HG03457 (cell line): Measurements from ENCODE around the gene TMEM108.

Source experiments
- ATAC-seq: cut with Tn5 transposase; IDR thresholded peaks from one replicate; pipeline ENCODE4 v1.9.1; 2021; ENCODE audit warnings: moderate number of reproducible peaks; ENCODE audit not compliant: unreplicated experiment

Gene TMEM108

DNA sequence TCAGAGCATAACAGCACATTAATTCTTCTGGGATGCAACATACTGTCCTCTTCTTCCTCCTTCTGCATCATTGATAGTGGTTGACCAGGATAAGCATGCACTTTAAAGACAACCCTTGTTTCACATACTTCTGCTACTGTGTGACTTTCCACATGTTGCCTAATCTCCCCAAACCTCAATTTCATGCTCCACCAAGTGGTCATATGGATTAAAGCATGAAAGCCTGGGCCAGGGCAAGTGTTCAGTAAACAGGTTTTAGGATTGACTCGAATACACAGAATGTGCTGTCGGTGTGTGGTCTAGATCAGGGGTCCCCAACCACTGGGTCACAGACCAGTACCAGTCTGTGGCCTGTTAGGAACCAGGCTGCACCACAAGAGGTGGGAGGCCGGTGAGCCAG lies 339.2 kb downstream of the TMEM108 start:
- no peak for ATAC-seq

DNA sequence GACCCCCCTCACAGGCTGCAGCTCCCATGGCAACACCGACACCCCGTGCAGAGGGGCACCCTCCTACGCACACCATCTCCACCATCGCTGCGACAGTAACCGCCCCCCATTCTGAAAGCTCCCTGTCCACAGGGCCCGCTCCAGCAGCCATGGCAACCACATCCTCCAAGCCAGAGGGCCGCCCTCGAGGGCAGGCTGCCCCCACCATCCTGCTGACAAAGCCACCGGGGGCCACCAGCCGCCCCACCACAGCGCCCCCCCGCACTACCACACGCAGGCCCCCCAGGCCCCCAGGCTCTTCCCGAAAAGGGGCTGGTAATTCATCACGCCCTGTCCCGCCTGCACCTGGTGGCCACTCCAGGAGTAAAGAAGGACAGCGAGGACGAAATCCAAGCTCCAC lies 341.7 kb downstream of the TMEM108 start:
- ATAC-seq: no peak

GRCh38 chr3:133380481-133381225 lies 342.5 kb downstream of the TMEM108 start:
- ATAC-seq: no peak

- no peak for ATAC-seq
These were observed 343.3 kb downstream of the TMEM108 start for GRCh38 chr3:133381346-133382109.

GRCh38 chr3:133383175-133383574 lies 345.0 kb downstream of the TMEM108 start:
- no peak for ATAC-seq

DNA sequence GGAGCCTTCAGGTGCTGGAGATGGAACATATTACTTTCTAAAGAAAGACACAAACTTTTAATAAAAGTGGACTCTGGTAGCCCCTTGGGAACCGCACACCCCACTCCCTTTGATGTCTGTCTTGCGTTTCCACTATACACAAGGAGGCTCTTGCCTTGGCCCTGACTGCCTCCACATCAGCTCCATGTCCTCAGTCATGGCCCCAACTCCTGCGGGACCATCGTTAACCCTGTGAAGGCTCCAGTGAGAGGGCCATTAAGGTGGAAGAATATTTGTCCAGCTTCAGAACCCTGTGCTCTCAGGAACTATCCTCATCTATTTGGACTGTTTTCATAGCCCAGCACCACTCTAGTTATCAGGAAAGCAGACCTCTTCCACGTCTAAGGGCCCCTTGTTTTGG lies 345.6 kb downstream of the TMEM108 start:
- ATAC-seq: no peak

DNA sequence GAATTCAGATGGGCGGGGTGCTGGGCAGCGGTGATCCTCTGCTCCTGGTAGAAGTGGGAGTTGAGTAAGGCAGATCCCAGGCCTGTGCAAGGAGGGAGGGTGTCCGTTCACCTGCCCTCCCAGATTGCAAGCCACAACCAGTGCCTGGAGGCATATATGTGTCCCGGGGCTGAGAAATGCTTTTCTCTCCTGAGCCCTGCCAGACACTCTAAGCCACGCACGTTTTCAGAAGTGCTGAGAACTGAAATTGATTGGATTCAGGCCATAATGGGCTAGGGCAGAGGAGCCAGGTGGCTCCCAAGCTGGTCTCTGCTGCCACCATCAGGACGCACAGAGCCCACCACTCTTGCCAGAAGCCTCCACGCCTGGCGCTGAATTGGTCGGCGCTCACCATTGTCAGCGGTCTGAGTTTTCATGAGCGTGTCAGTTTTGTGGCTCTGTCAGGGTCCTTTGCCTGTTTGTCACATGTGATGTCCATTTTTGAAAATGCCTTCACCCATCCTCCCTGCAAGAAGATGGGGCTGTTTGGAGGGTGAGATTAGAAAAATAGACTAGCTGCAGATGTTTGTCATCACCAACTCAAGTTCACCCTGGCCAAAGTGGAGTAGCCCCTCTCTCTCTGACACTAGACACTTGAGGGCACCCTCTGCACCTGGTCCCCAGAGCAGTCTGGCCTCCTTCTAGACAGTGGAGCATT lies 346.3 kb downstream of the TMEM108 start:
- ATAC-seq: no peak

DNA sequence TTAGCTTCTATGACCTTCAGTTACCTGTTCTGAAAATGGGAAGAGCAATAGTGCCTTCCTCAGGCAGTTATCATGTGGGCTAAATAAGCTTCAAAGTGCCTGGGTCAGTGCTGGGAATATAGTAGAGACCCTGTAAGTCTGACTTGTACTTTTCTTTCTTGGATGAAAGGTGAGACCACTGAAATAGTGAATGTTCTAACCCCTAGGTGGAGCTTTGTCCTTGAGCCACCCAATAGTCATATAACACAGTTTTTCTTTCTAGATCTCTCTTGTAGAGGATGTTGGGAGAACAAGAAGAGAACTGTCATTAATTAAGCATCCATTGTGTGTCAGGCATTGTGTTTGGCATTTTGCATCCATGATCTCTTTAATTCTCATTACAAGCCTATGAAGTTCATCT lies 348.7 kb downstream of the TMEM108 start:
- ATAC-seq: no peak

DNA sequence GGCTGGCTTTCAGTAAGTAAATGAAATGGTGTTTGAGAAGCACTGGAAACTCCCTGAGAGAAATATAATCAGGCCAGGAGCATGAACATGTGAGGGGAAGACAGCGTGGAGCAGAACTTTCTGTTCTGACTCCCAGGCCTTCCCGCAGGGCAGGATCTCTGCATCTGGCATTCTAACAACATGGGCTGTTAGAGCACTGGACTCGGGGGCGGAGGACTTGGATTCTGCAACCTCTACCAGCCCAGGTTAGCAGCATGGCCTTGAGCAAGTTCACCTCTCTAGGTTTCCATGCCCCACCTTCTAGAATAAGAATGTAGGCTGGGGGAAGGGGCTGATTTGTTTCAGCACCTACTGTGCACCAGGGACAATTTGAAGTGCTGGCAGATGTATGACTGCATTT lies 349.1 kb downstream of the TMEM108 start:
- no peak for ATAC-seq

DNA sequence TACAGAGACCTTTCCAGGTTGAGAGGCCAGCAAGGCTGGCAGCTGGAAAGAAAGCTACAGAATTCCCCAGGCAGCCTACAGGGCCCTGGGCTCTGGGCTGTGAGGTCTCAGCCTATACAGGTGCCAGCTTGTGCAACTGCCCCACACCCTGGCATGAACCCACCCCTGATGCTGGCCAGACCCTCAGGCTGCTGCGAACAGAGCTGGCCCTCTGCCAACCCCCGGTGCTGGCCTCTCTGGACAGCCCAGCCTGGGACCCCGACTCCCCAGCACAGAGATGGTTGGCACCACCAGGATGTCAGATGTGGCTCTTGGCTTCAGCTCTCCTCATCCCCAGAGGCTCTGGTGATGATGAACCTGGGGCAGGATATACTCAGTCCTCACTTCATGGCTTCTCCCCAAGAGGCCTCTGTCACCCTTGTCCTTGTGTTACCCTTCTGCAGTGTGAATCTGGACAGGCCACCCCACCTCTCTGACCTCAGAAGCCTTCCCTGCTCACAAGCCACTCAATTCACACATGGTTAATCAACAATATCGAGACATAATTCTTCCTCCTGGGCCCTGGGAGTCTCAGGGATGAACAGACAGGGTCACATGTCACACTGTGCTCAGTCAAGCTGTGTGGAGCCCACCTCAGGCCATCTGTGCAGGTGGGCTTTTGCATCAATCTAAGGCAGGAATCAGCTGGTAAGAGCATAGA lies 350.7 kb downstream of the TMEM108 start:
- ATAC-seq: no peak

GRCh38 chr3:133390715-133391114 lies 352.5 kb downstream of the TMEM108 start:
- no peak for ATAC-seq

DNA sequence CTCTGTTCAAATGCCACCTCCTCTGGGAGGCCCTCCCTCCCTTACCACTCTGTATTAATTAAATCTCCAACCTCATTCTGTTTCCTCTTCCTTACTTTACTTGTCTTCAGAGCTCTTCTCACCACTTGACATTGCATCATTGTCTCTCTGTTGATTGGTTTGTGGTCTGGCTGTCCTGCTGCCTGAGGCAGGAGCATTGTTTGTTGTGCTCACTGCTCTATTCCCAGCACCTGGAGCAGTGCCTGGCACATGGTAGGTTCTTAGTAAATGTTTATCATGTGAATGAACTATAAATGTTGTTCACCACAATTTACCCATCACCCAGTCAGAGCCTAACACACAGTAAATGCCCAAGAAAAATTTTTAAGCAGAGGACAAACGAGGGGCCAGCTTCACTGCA lies 355.0 kb downstream of the TMEM108 start:
- ATAC-seq: no peak

- no peak for ATAC-seq
These were observed 355.7 kb downstream of the TMEM108 start for GRCh38 chr3:133393691-133394474.

DNA sequence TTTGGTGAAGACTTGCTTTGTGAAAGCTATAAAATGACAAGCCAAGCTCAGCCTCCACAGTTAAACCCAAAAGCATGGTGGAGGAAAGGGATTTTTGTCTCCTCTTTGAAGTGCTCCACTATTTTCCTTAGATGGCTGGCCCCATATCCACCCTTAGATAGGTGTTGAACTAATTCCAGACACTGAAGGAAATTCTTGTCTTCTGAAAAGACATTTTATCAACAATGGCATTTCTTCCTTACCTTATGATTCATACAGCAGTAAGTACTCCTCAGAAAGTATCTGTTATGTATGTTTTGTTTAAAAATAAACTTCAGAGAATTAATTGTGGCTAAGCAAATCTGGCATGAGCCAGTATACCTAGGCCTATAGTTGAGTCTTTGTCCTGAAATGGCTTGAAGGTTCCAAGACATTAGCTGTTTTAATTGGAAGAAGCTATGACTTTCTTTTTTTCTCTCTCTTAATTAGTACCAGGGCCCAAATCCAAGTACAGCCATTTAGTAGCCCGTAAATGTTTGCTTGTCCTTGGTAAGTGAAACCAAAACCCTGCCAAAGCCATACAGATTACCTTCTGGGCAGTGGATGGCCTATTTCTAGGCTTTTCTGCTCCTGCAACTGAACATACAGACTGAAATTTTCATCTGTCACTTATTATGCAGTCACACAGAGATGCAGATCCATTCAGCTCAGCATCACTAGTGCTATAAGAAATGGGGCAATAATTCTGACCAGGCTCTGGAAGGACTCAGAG lies 356.5 kb downstream of the TMEM108 start:
- ATAC-seq: no peak

DNA sequence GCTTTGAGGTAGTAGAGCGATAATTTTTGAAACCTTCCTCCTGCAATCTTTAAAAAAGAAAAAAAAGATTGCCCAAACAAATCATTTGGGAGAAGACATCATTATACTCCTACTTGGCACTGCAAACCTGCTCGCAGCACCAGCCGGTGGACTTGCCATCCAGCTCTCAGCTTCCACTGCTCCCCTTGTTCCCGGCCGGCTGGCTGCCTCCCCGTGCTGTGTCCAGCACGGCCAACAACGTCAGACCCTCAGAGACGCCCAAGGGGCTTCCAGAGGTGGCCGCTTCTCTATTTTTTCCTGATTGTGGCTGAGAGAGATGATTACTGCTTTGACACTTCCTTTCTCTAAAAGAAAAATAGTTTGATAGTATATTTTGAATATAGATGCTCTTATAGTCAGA lies 358.7 kb downstream of the TMEM108 start:
- ATAC-seq: no peak

- no peak for ATAC-seq
These were observed 361.9 kb downstream of the TMEM108 start, which contains the start of gene BFSP2 for GRCh38 chr3:133400006-133400515. Gene BFSP2 (plus strand): TSS chr3:133400056. CDS start chr3:133400084, 28 bp downstream.

- no peak for ATAC-seq
These were observed 363.4 kb downstream of the TMEM108 start for GRCh38 chr3:133401374-133402135.

DNA sequence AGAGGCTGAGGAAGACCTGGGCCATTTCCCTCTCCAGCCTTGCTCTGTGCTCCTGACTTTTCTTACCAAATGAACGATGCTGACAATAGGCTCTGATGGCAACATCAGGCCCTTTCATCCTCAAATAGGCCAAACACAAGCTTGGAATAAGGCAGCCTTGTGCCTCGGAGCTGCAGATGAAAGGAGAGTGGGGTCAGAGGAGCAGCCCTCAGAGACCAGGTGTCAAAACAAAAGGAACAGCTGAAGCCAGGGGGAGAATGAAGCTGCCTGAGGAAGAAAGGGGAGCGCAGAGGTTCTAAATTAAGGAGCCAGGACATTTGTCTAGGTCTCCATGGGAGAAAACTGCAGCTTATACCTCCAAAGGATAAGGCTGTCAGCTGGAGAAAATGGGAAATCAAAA lies 366.7 kb downstream of the TMEM108 start:
- ATAC-seq: no peak

DNA sequence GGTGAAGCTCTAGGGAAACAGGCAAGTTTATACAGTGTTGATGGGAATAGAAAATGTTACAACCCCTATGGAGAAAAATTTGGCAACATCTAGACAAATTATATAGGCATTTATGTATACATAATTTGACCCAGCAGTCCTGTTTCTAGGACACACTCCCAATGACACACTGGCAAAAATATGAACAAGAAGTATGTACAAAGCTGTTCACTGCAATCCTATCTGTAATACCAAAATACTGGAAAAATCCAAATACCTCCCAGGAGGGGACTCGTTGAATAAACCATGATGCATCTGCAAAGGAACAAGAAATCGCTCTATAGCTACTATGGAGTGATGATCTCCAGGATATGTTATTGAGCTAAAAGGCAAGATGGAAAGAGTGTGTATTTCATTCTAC lies 370.2 kb downstream of the TMEM108 start:
- no peak for ATAC-seq
